SK-N-SH treated with all-trans-retinoic acid at 6 μM for 48 hours (cell line): ENCODE data around the gene TNFAIP1.

ENCODE experiments used
- ATAC-seq: fragments of 200-7000 bp; cut with Tn5 transposase; 3 replicates; pipeline ENCODE4 v1.9.1; 2020; ENCODE audit warnings: mild to moderate bottlenecking, moderate library complexity
- ARNTL ChIP-seq: fragments of 450-650 bp; formaldehyde crosslinking; IDR thresholded peaks from 2 replicates; pipeline ENCODE4 v1.5.0; 2020; ENCODE audit warnings: low read depth, mild to moderate bottlenecking, moderate library complexity, borderline replicate concordance
- BACH2 ChIP-seq: fragments of 250-450 bp; sonication (Bioruptor Pico); IDR thresholded peaks from 2 replicates; pipeline ENCODE4 v1.9.0; 2021; ENCODE audit warnings: mild to moderate bottlenecking, borderline replicate concordance
- CREB5 ChIP-seq: fragments of 250-450 bp; sonication (Bioruptor Pico); IDR thresholded peaks from 2 replicates; pipeline ENCODE4 v1.5.1; 2020; ENCODE audit warnings: low read depth, mild to moderate bottlenecking, moderate library complexity
- CSDC2 ChIP-seq: fragments of 250-450 bp; sonication (Bioruptor Pico); IDR thresholded peaks from 2 replicates; pipeline ENCODE4 v1.5.0; 2020; ENCODE audit warnings: mild to moderate bottlenecking, moderate library complexity
- CSRNP3 ChIP-seq: fragments of 250-450 bp; sonication (Bioruptor Pico); IDR thresholded peaks from 2 replicates; pipeline ENCODE4 v1.5.1; 2021; ENCODE audit warnings: mild to moderate bottlenecking, moderate library complexity
- ESRRG ChIP-seq: fragments of 250-450 bp; sonication (Bioruptor Pico); IDR thresholded peaks from 2 replicates; pipeline ENCODE4 v1.6.1; 2021; ENCODE audit warnings: mild to moderate bottlenecking
- GLIS3 ChIP-seq: fragments of 250-450 bp; sonication (Bioruptor Pico); IDR thresholded peaks from 2 replicates; pipeline ENCODE4 v1.5.0; 2020; ENCODE audit warnings: mild to moderate bottlenecking, moderate library complexity
- OSR1 ChIP-seq: fragments of 250-450 bp; sonication (Bioruptor Pico); IDR thresholded peaks from 2 replicates; pipeline ENCODE4 v1.8.0; 2022; ENCODE audit warnings: moderate library complexity, mild to moderate bottlenecking, inconsistent platforms
- PATZ1 ChIP-seq: fragments of 250-450 bp; sonication (Bioruptor Pico); IDR thresholded peaks from 2 replicates; pipeline ENCODE4 v1.8.0; 2020; ENCODE audit warnings: mild to moderate bottlenecking, moderate library complexity, borderline replicate concordance
- POU6F1 ChIP-seq: fragments of 250-450 bp; sonication (Bioruptor Pico); IDR thresholded peaks from 2 replicates; pipeline ENCODE4 v1.8.0; 2021; ENCODE audit warnings: low read depth, mild to moderate bottlenecking, moderate library complexity, borderline replicate concordance
- PPARA ChIP-seq: fragments of 250-450 bp; sonication (Bioruptor Pico); IDR thresholded peaks from 2 replicates; pipeline ENCODE4 v1.5.0; 2020; ENCODE audit warnings: mild to moderate bottlenecking, borderline replicate concordance
- RARB ChIP-seq: fragments of 250-450 bp; sonication (Bioruptor Pico); IDR thresholded peaks from 2 replicates; pipeline ENCODE4 v1.8.0; 2021; ENCODE audit warnings: mild to moderate bottlenecking, moderate library complexity
- SNAI2 ChIP-seq: fragments of 250-450 bp; sonication (Bioruptor Pico); IDR thresholded peaks from 2 replicates; pipeline ENCODE4 v1.5.0; 2020; ENCODE audit warnings: mild to moderate bottlenecking, moderate library complexity
- TCF4 ChIP-seq: fragments of 250-450 bp; sonication (Bioruptor Pico); IDR thresholded peaks from 2 replicates; pipeline ENCODE4 v1.8.0; 2021; ENCODE audit warnings: mild to moderate bottlenecking, moderate library complexity, borderline replicate concordance
- TOX ChIP-seq: fragments of 250-450 bp; sonication (Bioruptor Pico); IDR thresholded peaks from 2 replicates; pipeline ENCODE4 v1.8.0; 2021; ENCODE audit warnings: mild to moderate bottlenecking, moderate library complexity, borderline replicate concordance
- TSHZ2 ChIP-seq: fragments of 250-450 bp; sonication (Bioruptor Pico); IDR thresholded peaks from 2 replicates; pipeline ENCODE4 v1.5.0; 2020; ENCODE audit warnings: mild to moderate bottlenecking, moderate library complexity
- ZC3H10 ChIP-seq: fragments of 250-450 bp; sonication (Bioruptor Pico); IDR thresholded peaks from 2 replicates; pipeline ENCODE4 v1.5.1; 2021; ENCODE audit warnings: mild to moderate bottlenecking, moderate library complexity
- ZFP3 ChIP-seq: fragments of 250-450 bp; sonication (Bioruptor Pico); IDR thresholded peaks from 2 replicates; pipeline ENCODE4 v1.5.0; 2020; ENCODE audit warnings: mild to moderate bottlenecking, moderate library complexity
- ZFP30 ChIP-seq: fragments of 450-650 bp; formaldehyde crosslinking; IDR thresholded peaks from 2 replicates; pipeline ENCODE4 v1.5.0; 2022; ENCODE audit warnings: mild to moderate bottlenecking, moderate library complexity
- ZNF565 ChIP-seq: fragments of 450-650 bp; formaldehyde crosslinking; conservative IDR thresholded peaks from 2 replicates; pipeline ENCODE4 v1.5.0; 2020; ENCODE audit warnings: low read depth, mild to moderate bottlenecking, moderate library complexity
- ZNF70 ChIP-seq: fragments of 450-650 bp; formaldehyde crosslinking; IDR thresholded peaks from 2 replicates; pipeline ENCODE4 v1.5.0; 2020; ENCODE audit warnings: mild to moderate bottlenecking, moderate library complexity
- ZNF8 ChIP-seq: fragments of 450-650 bp; formaldehyde crosslinking; IDR thresholded peaks from 2 replicates; pipeline ENCODE4 v1.5.0; 2020; ENCODE audit warnings: mild to moderate bottlenecking, moderate library complexity

TNFAIP1 gene

GRCh38 chr17:28381141-28381825, 45.7 kb downstream of the TNFAIP1 start:
- no peak for ATAC-seq
- TF ChIP-seq GLIS3 (CRISPR knock-in tag) (no peak), RARB (CRISPR knock-in tag) (no peak), BACH2 (CRISPR knock-in tag) (no peak), OSR1 (CRISPR knock-in tag) (no peak), TSHZ2 (CRISPR knock-in tag) (no peak), ZNF70 (CRISPR knock-in tag) (no peak), ESRRG (no peak), SNAI2 (CRISPR knock-in tag) (no peak)

- TF ChIP-seq BACH2 (CRISPR knock-in tag) (no peak), CREB5 (CRISPR knock-in tag) (no peak), ZFP3 (no peak), RARB (CRISPR knock-in tag) (no peak), OSR1 (CRISPR knock-in tag) (no peak), ARNTL (no peak), GLIS3 (CRISPR knock-in tag) (no peak), CSRNP3 (CRISPR knock-in tag) (no peak)
Measured at GRCh38 chr17:28384281-28385036, 48.9 kb downstream of the TNFAIP1 start.

GRCh38 chr17:28385037-28385400, 49.5 kb downstream of the TNFAIP1 start:
- TF ChIP-seq OSR1 (CRISPR knock-in tag) (no peak), TOX (no peak)
- no peak for ATAC-seq

More at GRCh38 chr17:28384281-28385036, 48.9 kb downstream of the TNFAIP1 start:
- ATAC-seq, result no peak

- ATAC-seq, result no peak
Measured at GRCh38 chr17:28385406-28385805, 49.8 kb downstream of the TNFAIP1 start.

More at GRCh38 chr17:28385406-28385805, 49.8 kb downstream of the TNFAIP1 start:
- TF ChIP-seq ZNF70 (CRISPR knock-in tag) (no peak), RARB (CRISPR knock-in tag) (no peak), ESRRG (no peak), PPARA (no peak), CSDC2 (CRISPR knock-in tag) (no peak), ZNF8 (CRISPR knock-in tag) (no peak), SNAI2 (CRISPR knock-in tag) (no peak), PATZ1 (CRISPR knock-in tag) (no peak), TSHZ2 (CRISPR knock-in tag) (no peak), TCF4 (CRISPR knock-in tag) (no peak), ZNF565 (CRISPR knock-in tag) (no peak), POU6F1 (CRISPR knock-in tag) (no peak), ZC3H10 (CRISPR knock-in tag) (no peak), ZFP30 (CRISPR knock-in tag) (no peak)
